Aorta (tissue), 5 donors: ENCODE data around the gene SLC6A6. TPM values are rescaled to one million over a fixed set of nuclear protein-coding genes. Genes with fewer than 3 reads are reported as not detected.

Experiments
- ATAC-seq: fragments of 200-7000 bp; cut with Tn5 transposase; one replicate; pipeline ENCODE4 v1.9.1; 2022; ENCODE audit warnings: moderate library complexity; ENCODE audit not compliant: low FRiP score
- DNase-seq, 2 donors: peaks; one replicate each; pipeline ENCODE4 v3.0.0-alpha.2; 2020
- H3K27ac ChIP-seq, 2 donors: one replicate each; pipeline ENCODE4 v1.5.1; 2013; ENCODE audit warnings: low read length in 2 of 2, mild to moderate bottlenecking in 2 of 2, moderate library complexity in 2 of 2, control low read depth in 1 of 2, inconsistent platforms in 1 of 2, low read depth in 1 of 2
- H3K27me3 ChIP-seq, 2 donors: one replicate each; pipeline ENCODE4 v1.6.1; 2013; ENCODE audit warnings: control low read depth in 1 of 2, low read length in 1 of 2, mild to moderate bottlenecking in 1 of 2, moderate library complexity in 1 of 2; ENCODE audit not compliant: insufficient read depth in 2 of 2, control insufficient read depth in 1 of 2
- H3K36me3 ChIP-seq, 2 donors: one replicate each; pipeline ENCODE4 v1.6.1; 2013; ENCODE audit warnings: control low read depth in 1 of 2, low read length in 1 of 2, mild to moderate bottlenecking in 1 of 2; ENCODE audit not compliant: insufficient read depth in 2 of 2, control insufficient read depth in 1 of 2
- H3K4me1 ChIP-seq, 2 donors: one replicate each; pipeline ENCODE4 v1.6.1; 2013; ENCODE audit warnings: low read length in 2 of 2, control low read depth in 1 of 2, mild to moderate bottlenecking in 1 of 2, moderate library complexity in 1 of 2; ENCODE audit not compliant: insufficient read depth in 2 of 2, control insufficient read depth in 1 of 2
- H3K4me3 ChIP-seq, 2 donors: one replicate each; pipeline ENCODE4 v1.5.1; 2013; ENCODE audit warnings: low read length in 2 of 2, control low read depth in 1 of 2, mild to moderate bottlenecking in 1 of 2
- H3K9me3 ChIP-seq: one replicate; pipeline ENCODE4 v1.6.1; 2013; ENCODE audit warnings: mild to moderate bottlenecking, low read length; ENCODE audit not compliant: control insufficient read depth
- whole genome bisulfite sequencing, 2 donors: extraction: QIAGEN DNeasy Blood & Tissue Kit; methylation state at CpG; one replicate each; pipeline ENCODE4 v1.1.7; 2013; 5-methylcytosine and 5-hydroxymethylcytosine counted together
- intact Hi-C, 2 donors: fragments of 100-400 bp; cut with DNase I; formaldehyde crosslinking; loops; one replicate each; pipeline versions ENCODE4 v1.14.2 to v1.15.0; 2022
- polyA plus RNA-seq, 2 donors: library from polyadenylated mRNA; stranded (reverse); fragments of 200-250 nt; gene quantifications; one replicate each; pipeline ENCODE4 v1.2.3, GENCODE V29; 2013
- total RNA-seq, 2 donors: library from RNA; stranded (reverse); fragmentation: NEBNext Ultra II Directional; extraction: Animal tissue kit (Norgen Biotek cat#: 25700); gene quantifications; one replicate each; pipeline ENCODE4 v1.2.1, GENCODE V29; 2021
- donor health status: healthy with polysubstance abuse.
- donor health status: Bipolar disorder and iron deficiency.
- donor health status: DM: no; HTN: no; CAD: no.
- donor health status: DM: no; HTN: no; CAD: no.
- donor health status: DM: yes; HTN: yes; CAD: no.

Gene SLC6A6
- total and polyA plus RNA-seq, 4 donors = 5.3 to 62.2 (median 21.3) TPM

- intact Hi-C loops = no loop called here
- Histone ChIP-seq H3K4me3 (no peak overlapping the region), H3K27ac (no peak overlapping the region), H3K36me3 (no peaks in the 10 kb centered on the region), H3K9me3 (no peaks in the 10 kb centered on the region), H3K27me3 (no peaks in the 10 kb centered on the region), H3K4me1 (no peaks in the 10 kb centered on the region)
- 95 to 96% methylated on average over 6 of the region's 6 CpGs for WGBS, 2 donors
- DNase-seq (no peak), ATAC-seq (no peak)
Measured at GRCh38 chr3:14377044-14377837, 25.2 kb upstream of the SLC6A6 start.

GRCh38 chr3:14377838-14378169, 24.6 kb upstream of the SLC6A6 start:
- peak in 1 of 2 donors; percentile 81 for DNase-seq
- ATAC-seq = peak; percentile 39
- 92 to 94% methylated on average over 3 of the region's 3 CpGs for WGBS, 2 donors
- no peak overlapping the region for H3K27ac ChIP-seq
- H3K27me3 ChIP-seq = no peaks in the 10 kb centered on the region
- no peak overlapping the region for H3K4me3 ChIP-seq
- H3K4me1 ChIP-seq = no peaks in the 10 kb centered on the region
- intact Hi-C loops = no loop called here
- H3K9me3 ChIP-seq = no peaks in the 10 kb centered on the region
- no peaks in the 10 kb centered on the region for H3K36me3 ChIP-seq

GRCh38 chr3:14378415-14378814, 24.0 kb upstream of the SLC6A6 start:
- DNase-seq (no peak), ATAC-seq (no peak)
- WGBS, 2 donors = 92 to 96% methylated on average over 4 of the region's 4 CpGs
- Histone ChIP-seq H3K4me1 (no peaks in the 10 kb centered on the region), H3K27me3 (no peaks in the 10 kb centered on the region), H3K9me3 (no peaks in the 10 kb centered on the region), H3K36me3 (no peaks in the 10 kb centered on the region), H3K27ac (no peak overlapping the region), H3K4me3 (no peak overlapping the region)
- intact Hi-C loops = no loop called here

GRCh38 chr3:14379843-14380242, 22.6 kb upstream of the SLC6A6 start:
- H3K27ac ChIP-seq = no peak overlapping the region
- no peak for ATAC-seq
- H3K4me3 ChIP-seq = no peak overlapping the region
- intact Hi-C loops = no loop called here
- H3K4me1 ChIP-seq = no peaks in the 10 kb centered on the region
- WGBS, 2 donors = 92 to 94% methylated on average over 10 of the region's 10 CpGs
- no peaks in the 10 kb centered on the region for H3K9me3 ChIP-seq
- no peak for DNase-seq
- H3K27me3 ChIP-seq = no peaks in the 10 kb centered on the region
- H3K36me3 ChIP-seq = no peaks in the 10 kb centered on the region

GRCh38 chr3:14386254-14386653, 16.2 kb upstream of the SLC6A6 start:
- H3K4me1 ChIP-seq = no peaks in the 10 kb centered on the region
- no peaks in the 10 kb centered on the region for H3K9me3 ChIP-seq
- no peak for ATAC-seq
- no peak for DNase-seq
- WGBS, 2 donors = 85 to 86% methylated on average over 9 of the region's 9 CpGs
- H3K4me3 ChIP-seq = no peak overlapping the region
- no peaks in the 10 kb centered on the region for H3K27me3 ChIP-seq
- H3K27ac ChIP-seq = no peak overlapping the region
- intact Hi-C loops = no loop called here
- H3K36me3 ChIP-seq = no peaks in the 10 kb centered on the region

- no peak for ATAC-seq
- WGBS, 2 donors = 80 to 87% methylated on average over 5 of the region's 5 CpGs
- DNase-seq = no peak
- H3K9me3 ChIP-seq = no peaks in the 10 kb centered on the region
- no peak overlapping the region for H3K4me3 ChIP-seq
- H3K4me1 ChIP-seq = no peaks in the 10 kb centered on the region
- intact Hi-C loops = no loop called here
- no peaks in the 10 kb centered on the region for H3K27me3 ChIP-seq
- no peaks in the 10 kb centered on the region for H3K36me3 ChIP-seq
- H3K27ac ChIP-seq = no peak overlapping the region
Measured at GRCh38 chr3:14388201-14388600, 14.2 kb upstream of the SLC6A6 start.

- DNase-seq = no peak
- Histone ChIP-seq H3K4me3 (no peak overlapping the region), H3K36me3 (no peaks in the 10 kb centered on the region), H3K27me3 (no peaks in the 10 kb centered on the region), H3K9me3 (no peaks in the 10 kb centered on the region), H3K4me1 (no peaks in the 10 kb centered on the region), H3K27ac (no peak overlapping the region)
- WGBS, 2 donors = 76 to 81% methylated on average over 6 of the region's 6 CpGs
- no peak for ATAC-seq
- intact Hi-C loops = no loop called here
Measured at GRCh38 chr3:14389166-14389606, 13.2 kb upstream of the SLC6A6 start.

GRCh38 chr3:14389716-14390115, 12.7 kb upstream of the SLC6A6 start:
- Histone ChIP-seq H3K4me3 (no peak overlapping the region), H3K4me1 (no peaks in the 10 kb centered on the region), H3K36me3 (no peaks in the 10 kb centered on the region), H3K27me3 (no peaks in the 10 kb centered on the region), H3K27ac (no peak overlapping the region), H3K9me3 (no peaks in the 10 kb centered on the region)
- WGBS, 2 donors = 33 to 38% methylated on average over 5 of the region's 5 CpGs
- intact Hi-C loops = no loop called here
- ATAC-seq = no peak
- no peak for DNase-seq

- Histone ChIP-seq H3K27me3 (no peaks in the 10 kb centered on the region), H3K27ac (no peak overlapping the region), H3K36me3 (no peaks in the 10 kb centered on the region), H3K4me3 (no peak overlapping the region), H3K4me1 (no peaks in the 10 kb centered on the region), H3K9me3 (no peaks in the 10 kb centered on the region)
- ATAC-seq = peak; percentile 63
- 9 to 10% methylated on average over 4 of the region's 4 CpGs for WGBS, 2 donors
- intact Hi-C loops = no loop called here
- DNase-seq = peak in 1 of 2 donors; percentile 74
Measured at GRCh38 chr3:14391033-14391432, 11.4 kb upstream of the SLC6A6 start.
